ENCODE data around the gene DICER1. TPM values are rescaled to one million over a fixed set of nuclear protein-coding genes. Genes with fewer than 3 reads are reported as not detected.

The DICER1 gene
- total RNA-seq, 1 experiment from 2014 or later: 57.1 TPM

- POLR2A ChIA-PET (ENCODE audit: low non-redundant PET): no interaction called here
- Histone ChIP-seq H3K36me3 (ENCODE audit: insufficient read depth, low read length, poor library complexity, severe bottlenecking) (no peaks in the 10 kb centered on the region), H3K27me3 (replicated peaks; ENCODE audit: insufficient read depth, low read depth, low read length, poor library complexity) (no peaks in the 10 kb centered on the region), H3K4me3 (ENCODE audit: low read depth, low read length, poor library complexity, severe bottlenecking) (no peak overlapping the region), H3K27ac (ENCODE audit: low read depth, low read length, poor library complexity, severe bottlenecking) (no peak overlapping the region), H3K9me3 (ENCODE audit: low read depth, low read length, poor library complexity, severe bottlenecking) (no peaks in the 10 kb centered on the region), H3K4me1 (ENCODE audit: insufficient read depth, low read length, poor library complexity, severe bottlenecking) (peaks cover 5% of the 10 kb centered on the region)
- no peak for DNase-seq (ENCODE audit: low spot score)
- no TSS peak for BruUV-seq (replicated peaks)
- TF ChIP-seq EZH2 (IDR thresholded peaks at IDR 0.05; ENCODE audit: borderline replicate concordance, low read depth, low read length, poor library complexity, severe bottlenecking): no peak
- TF ChIP-seq CTCF (conservative IDR thresholded peaks at IDR 0.05; ENCODE audit: low read depth, low read length): no peak
- intact Hi-C loops (cut with micrococcal nuclease; ENCODE audit: unreplicated experiment): no loop called here
- CTCF ChIA-PET: no interaction called here
These were observed 33.1 kb upstream of the DICER1 start for GRCh38 chr14:95190346-95190840.

GRCh38 chr14:95189367-95190132 is 32.2 kb upstream of the DICER1 start:
- BruUV-seq (replicated peaks): no TSS peak
- H3K27ac ChIP-seq (ENCODE audit: low read depth, low read length, poor library complexity, severe bottlenecking): no peak overlapping the region
- no peak for TF ChIP-seq CTCF (conservative IDR thresholded peaks at IDR 0.05; ENCODE audit: low read depth, low read length)
- no peak for TF ChIP-seq EZH2 (IDR thresholded peaks at IDR 0.05; ENCODE audit: borderline replicate concordance, low read depth, low read length, poor library complexity, severe bottlenecking)
- POLR2A ChIA-PET (ENCODE audit: low non-redundant PET): no interaction called here
- peaks cover 14% of the 10 kb centered on the region for H3K4me1 ChIP-seq (ENCODE audit: insufficient read depth, low read length, poor library complexity, severe bottlenecking)
- DNase-seq (ENCODE audit: low spot score): no peak
- intact Hi-C loops (cut with micrococcal nuclease; ENCODE audit: unreplicated experiment): no loop called here
- no peaks in the 10 kb centered on the region for H3K9me3 ChIP-seq (ENCODE audit: low read depth, low read length, poor library complexity, severe bottlenecking)
- CTCF ChIA-PET: no interaction called here
- H3K4me3 ChIP-seq (ENCODE audit: low read depth, low read length, poor library complexity, severe bottlenecking): no peak overlapping the region
- H3K27me3 ChIP-seq (replicated peaks; ENCODE audit: insufficient read depth, low read depth, low read length, poor library complexity): no peaks in the 10 kb centered on the region
- H3K36me3 ChIP-seq (ENCODE audit: insufficient read depth, low read length, poor library complexity, severe bottlenecking): no peaks in the 10 kb centered on the region

GRCh38 chr14:95188380-95188779 is 31.1 kb upstream of the DICER1 start:
- Histone ChIP-seq H3K9me3 (ENCODE audit: low read depth, low read length, poor library complexity, severe bottlenecking) (no peaks in the 10 kb centered on the region), H3K4me3 (ENCODE audit: low read depth, low read length, poor library complexity, severe bottlenecking) (no peak overlapping the region), H3K36me3 (ENCODE audit: insufficient read depth, low read length, poor library complexity, severe bottlenecking) (no peaks in the 10 kb centered on the region), H3K4me1 (ENCODE audit: insufficient read depth, low read length, poor library complexity, severe bottlenecking) (peaks cover 19% of the 10 kb centered on the region), H3K27me3 (replicated peaks; ENCODE audit: insufficient read depth, low read depth, low read length, poor library complexity) (no peaks in the 10 kb centered on the region), H3K27ac (ENCODE audit: low read depth, low read length, poor library complexity, severe bottlenecking) (no peak overlapping the region)
- BruUV-seq (replicated peaks): no TSS peak
- no peak for DNase-seq (ENCODE audit: low spot score)
- TF ChIP-seq EZH2 (IDR thresholded peaks at IDR 0.05; ENCODE audit: borderline replicate concordance, low read depth, low read length, poor library complexity, severe bottlenecking): no peak
- no peak for TF ChIP-seq CTCF (conservative IDR thresholded peaks at IDR 0.05; ENCODE audit: low read depth, low read length)
- POLR2A ChIA-PET (ENCODE audit: low non-redundant PET): interaction anchor here (0.5 kb wide), 1 partner anchor 494 kb away, joined by 7 read pairs; no protein-coding TSS in a partner anchor
- intact Hi-C loops (cut with micrococcal nuclease; ENCODE audit: unreplicated experiment): no loop called here
- CTCF ChIA-PET: no interaction called here
